ENCODE results near the gene TAS2R40. TPM values are rescaled to one million over a fixed set of nuclear protein-coding genes. Genes with fewer than 3 reads are reported as not detected.

Gene TAS2R40
- total RNA-seq, 1 experiment from 2014 or later: not detected

DNA sequence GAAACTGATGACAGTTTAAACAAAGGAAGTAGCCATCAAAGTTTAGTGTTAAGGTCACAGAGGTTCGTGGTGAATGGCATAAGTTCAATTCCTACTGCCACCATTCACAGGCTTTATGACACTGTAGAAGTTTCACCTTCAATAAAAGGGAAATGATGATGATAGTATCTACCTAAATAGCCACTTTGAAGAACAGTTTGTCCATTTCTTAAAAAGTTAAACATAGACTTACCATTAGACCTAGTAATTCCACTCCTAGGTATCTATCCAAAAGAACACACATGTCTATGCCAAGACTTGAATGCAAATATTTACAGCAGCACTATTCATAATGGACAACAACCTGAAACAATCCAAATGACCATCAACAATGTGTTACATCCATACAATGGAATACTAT is 22.5 kb downstream of the TAS2R40 start:
- H3K4me3 ChIP-seq (replicated peaks in 1 of 2; ENCODE audit: low read depth in 1 of 2, low read length in 2 of 2): no peak overlapping the region
- H3K4me2 ChIP-seq (ENCODE audit: low read length): no peak overlapping the region
- peaks cover 3 to 9% of the 10 kb centered on the region in 2 experiments; a peak in 3 of 4 replicates for H3K4me1 ChIP-seq (ENCODE audit: control insufficient read depth in 1 of 2, insufficient read depth in 2 of 2, low read length in 2 of 2)
- no peaks in the 10 kb centered on the region for H3K27me3 ChIP-seq (ENCODE audit: insufficient read depth, low read length)
- RAD21 ChIA-PET (ENCODE audit: low non-redundant PET in 1 of 2, low total read pairs in 2 of 2, uncharacterized antibody in 2 of 2, unreplicated experiment in 2 of 2): no interaction called here
- no peaks in the 10 kb centered on the region for H3K9me3 ChIP-seq (ENCODE audit: control insufficient read depth in 1 of 2, insufficient read depth in 1 of 2, low read depth in 1 of 2, low read length in 2 of 2)
- no TSS peak for BruUV-seq (replicated peaks)
- TF ChIP-seq SP1 (IDR thresholded peaks at IDR 0.05; ENCODE audit: low read depth) (no peak), YY1 (IDR thresholded peaks at IDR 0.05; ENCODE audit: extremely low read depth, insufficient replicate concordance, low read depth, low read length) (no peak), CBX3 (IDR thresholded peaks at IDR 0.05; ENCODE audit: low read depth) (no peak), POLR2A (IDR thresholded peaks at IDR 0.05; ENCODE audit: borderline replicate concordance, extremely low read depth, insufficient read depth, insufficient read length) (no peak), ZBTB33 (IDR thresholded peaks at IDR 0.05; ENCODE audit: extremely low read depth, insufficient replicate concordance, low read length) (no peak), EZH2phosphoT487 (IDR thresholded peaks at IDR 0.05; ENCODE audit: borderline replicate concordance) (no peak), ATF3 (IDR thresholded peaks at IDR 0.05) (no peak), TCF7L2 (IDR thresholded peaks at IDR 0.05; ENCODE audit: borderline replicate concordance, extremely low read depth, insufficient read depth, insufficient read length) (no peak), JUND (IDR thresholded peaks at IDR 0.05) (no peak), CEBPB (IDR thresholded peaks at IDR 0.05; ENCODE audit: low read depth) (no peak), SRF (IDR thresholded peaks at IDR 0.05; ENCODE audit: low read depth) (no peak), EZH2 (IDR thresholded peaks at IDR 0.05) (no peak), ZFX (IDR thresholded peaks at IDR 0.05) (no peak)
- TF ChIP-seq, protein P1, sequence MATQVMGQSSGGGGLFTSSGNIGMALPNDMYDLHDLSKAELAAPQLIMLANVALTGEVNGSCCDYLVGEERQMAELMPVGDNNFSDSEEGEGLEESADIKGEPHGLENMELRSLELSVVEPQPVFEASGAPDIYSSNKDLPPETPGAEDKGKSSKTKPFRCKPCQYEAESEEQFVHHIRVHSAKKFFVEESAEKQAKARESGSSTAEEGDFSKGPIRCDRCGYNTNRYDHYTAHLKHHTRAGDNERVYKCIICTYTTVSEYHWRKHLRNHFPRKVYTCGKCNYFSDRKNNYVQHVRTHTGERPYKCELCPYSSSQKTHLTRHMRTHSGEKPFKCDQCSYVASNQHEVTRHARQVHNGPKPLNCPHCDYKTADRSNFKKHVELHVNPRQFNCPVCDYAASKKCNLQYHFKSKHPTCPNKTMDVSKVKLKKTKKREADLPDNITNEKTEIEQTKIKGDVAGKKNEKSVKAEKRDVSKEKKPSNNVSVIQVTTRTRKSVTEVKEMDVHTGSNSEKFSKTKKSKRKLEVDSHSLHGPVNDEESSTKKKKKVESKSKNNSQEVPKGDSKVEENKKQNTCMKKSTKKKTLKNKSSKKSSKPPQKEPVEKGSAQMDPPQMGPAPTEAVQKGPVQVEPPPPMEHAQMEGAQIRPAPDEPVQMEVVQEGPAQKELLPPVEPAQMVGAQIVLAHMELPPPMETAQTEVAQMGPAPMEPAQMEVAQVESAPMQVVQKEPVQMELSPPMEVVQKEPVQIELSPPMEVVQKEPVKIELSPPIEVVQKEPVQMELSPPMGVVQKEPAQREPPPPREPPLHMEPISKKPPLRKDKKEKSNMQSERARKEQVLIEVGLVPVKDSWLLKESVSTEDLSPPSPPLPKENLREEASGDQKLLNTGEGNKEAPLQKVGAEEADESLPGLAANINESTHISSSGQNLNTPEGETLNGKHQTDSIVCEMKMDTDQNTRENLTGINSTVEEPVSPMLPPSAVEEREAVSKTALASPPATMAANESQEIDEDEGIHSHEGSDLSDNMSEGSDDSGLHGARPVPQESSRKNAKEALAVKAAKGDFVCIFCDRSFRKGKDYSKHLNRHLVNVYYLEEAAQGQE (IDR thresholded peaks at IDR 0.05; ENCODE audit: low read depth): no peak
- TF ChIP-seq, protein P2, sequence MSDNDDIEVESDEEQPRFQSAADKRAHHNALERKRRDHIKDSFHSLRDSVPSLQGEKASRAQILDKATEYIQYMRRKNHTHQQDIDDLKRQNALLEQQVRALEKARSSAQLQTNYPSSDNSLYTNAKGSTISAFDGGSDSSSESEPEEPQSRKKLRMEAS (IDR thresholded peaks at IDR 0.05): no peak
- no peaks in the 10 kb centered on the region for H3K36me3 ChIP-seq (ENCODE audit: control insufficient read depth in 1 of 2, insufficient read depth in 2 of 2, low read length in 2 of 2)
- intact Hi-C loops (cut with micrococcal nuclease): no loop called here
- no peaks in the 10 kb centered on the region for H3K9me2 ChIP-seq (ENCODE audit: insufficient read depth)
- no peak overlapping the region for H2AFZ ChIP-seq (ENCODE audit: low read depth, low read length, poor library complexity, severe bottlenecking)
- DNase-seq (ENCODE audit: low read depth, low spot score) (no peak), ATAC-seq (no peak)
- H3K27ac ChIP-seq (ENCODE audit: low read depth, low read length): no peak overlapping the region
- POLR2A ChIA-PET: no interaction called here
- H3K9ac ChIP-seq (ENCODE audit: low read length): no peak overlapping the region
- CTCF ChIA-PET: no interaction called here
- no peaks in the 10 kb centered on the region for H3K79me2 ChIP-seq (ENCODE audit: insufficient read depth, low read length)
- H4K20me1 ChIP-seq (ENCODE audit: insufficient read depth): no peaks in the 10 kb centered on the region

Measured in HCT116 (cell line).